HK-2 (cell line): ENCODE data around the gene ADAM10.

Source experiments
- DNase-seq: peaks from one replicate; pipeline ENCODE4 v3.0.0-alpha.2; 2018; ENCODE audit not compliant: unreplicated experiment

The ADAM10 gene

DNA sequence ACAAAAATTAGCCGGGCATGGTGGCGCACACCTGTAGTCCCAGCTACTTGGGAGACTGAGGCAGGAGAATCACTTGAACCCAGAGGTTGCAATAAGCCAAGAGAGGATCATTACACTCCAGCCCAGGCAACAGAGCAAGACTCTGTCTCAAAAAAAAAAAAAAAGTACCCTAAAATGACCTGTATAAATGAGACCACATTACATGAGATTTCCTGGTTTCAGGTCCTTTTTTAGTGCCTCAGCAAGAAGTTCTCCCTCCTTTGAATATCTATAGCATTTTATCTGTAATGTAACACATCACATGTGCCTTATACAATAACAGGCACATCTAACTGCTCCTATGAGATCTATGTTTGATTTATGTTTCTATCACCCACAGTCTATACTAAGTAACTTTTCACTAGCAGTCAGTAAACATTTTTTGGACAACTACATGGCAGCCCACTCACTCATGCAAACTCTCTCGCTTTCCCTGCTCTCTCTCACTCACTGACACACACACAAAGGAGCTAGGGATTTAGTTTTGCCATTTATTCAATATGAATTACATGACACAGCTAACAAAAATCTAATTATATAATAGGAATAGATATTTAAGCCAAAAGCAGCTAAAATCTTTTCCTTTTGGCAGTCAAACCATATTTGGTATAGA lies 34.1 kb downstream of the ADAM10 start:
- no peak for DNase-seq

DNA sequence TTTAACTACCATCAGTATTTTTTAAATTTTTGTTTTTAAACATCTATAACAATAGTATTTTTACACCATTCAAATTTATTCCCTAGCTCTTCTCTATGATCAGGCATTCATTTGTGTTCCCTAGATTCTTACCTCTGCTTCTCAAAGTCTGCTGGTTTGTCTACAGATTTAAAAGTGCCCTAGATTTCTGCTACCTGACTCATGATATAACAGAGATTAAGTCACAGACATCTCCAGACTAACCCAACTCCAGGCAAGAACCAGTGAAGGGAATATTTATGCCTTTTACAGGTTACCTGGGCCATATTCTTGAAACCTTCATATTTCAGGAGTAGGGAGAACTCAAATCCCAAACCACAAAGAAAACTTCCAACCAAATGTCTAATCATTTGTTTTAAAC lies 38.8 kb downstream of the ADAM10 start:
- no peak for DNase-seq

DNA sequence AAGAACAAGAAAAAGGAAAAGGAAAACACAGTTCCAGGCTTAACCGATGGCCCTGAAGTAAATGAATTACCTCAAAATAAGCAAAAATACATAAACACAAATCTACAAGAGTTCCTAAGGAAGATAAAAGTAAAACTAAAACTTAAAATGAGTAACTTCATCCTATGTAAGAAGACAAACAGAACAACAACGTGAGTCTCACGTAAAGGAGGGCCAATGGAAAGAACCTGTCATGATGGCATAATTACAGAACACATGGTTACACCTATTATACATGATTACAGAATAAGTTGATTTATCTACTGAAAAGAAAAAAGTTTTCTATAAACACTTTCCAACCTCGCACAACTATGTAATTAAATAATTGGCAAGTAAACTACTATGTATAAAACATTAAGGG lies 42.1 kb downstream of the ADAM10 start:
- DNase-seq, result no peak

DNA sequence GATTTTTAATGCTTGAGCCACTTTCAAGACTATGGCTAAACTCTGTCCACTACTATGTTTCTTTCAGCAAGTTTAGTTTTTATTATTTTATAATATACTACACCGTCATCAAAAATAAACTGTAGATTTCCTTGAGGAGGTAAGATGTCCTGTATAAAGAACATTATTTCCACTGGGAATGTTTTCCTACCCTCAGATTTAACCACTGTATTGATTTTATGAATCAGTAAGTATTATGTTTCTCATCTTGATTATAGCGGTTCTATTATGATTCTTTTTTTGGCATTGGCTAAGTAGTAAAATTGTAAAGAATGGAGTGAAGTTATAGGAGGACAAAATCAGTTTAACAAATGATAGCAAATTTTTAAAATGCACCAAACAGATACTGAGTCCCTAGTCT lies 44.4 kb downstream of the ADAM10 start:
- DNase-seq, result no peak

DNA sequence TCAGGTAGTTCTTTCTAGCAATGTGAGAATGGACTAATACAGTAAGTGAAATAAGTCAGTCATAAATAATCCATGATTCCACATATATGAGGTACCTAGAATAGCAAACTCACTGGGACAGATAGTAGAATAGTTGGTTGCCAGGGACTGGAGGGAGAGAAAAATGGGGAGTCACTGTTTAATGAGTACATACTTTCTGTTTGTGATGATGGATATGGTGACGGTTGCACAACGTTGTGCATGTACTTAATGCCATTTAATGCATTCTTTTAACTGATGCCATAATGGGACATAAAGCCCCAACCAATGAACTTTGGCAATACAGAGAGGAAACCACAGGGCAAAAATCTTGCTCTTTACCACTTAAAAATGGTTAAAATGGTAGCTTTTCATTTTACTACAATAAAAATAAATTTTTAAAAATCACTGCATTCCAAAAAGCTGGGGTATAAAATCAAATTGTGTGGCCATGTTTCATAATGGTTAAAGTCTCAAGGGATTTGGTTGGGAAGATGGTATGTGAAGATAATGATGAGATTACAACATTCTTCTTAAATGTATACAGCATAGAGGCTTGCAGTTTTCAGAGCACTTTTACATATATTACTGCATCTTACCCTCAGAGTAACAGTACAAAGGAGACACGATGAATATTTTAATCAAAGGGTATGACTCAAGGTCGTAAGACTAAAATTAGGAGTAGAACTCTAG lies 45.2 kb downstream of the ADAM10 start:
- DNase-seq, result no peak

DNA sequence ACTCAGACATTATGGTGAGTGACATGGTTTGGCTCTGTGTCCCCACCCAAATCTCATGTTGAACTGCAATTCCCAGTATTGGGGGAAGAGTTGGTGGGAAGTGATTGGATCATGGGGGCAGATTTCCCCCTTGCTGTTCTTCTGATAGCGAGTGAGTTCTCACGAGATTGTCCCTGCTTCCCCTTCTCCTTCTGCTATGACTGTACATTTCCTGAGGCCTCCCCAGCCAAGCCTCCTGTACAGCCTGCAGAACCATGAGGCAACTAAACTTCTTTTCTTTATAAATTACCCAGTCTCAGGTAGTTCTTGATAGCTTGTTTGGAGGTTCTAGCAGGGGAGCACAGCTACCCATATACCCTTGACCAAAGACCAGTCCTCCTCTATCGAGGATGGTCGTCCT lies 45.9 kb downstream of the ADAM10 start:
- no peak for DNase-seq

DNA sequence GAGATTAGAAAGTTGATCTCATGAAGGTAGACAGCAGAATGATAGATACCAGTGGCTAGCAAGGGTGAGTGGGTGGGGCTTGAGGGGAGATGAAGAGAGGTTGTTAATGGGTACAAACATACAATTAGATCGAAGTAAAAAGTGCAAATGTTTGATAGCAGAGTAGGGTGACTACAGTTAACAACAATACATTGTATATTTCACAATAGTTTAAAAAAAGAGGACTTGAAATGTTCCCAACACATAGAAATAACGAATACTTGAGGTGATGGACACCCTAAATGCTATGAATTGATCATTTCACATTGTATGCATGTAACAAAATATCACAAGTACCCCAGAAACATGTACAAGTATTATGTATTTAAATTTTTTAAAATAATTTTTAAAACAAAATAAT lies 47.3 kb downstream of the ADAM10 start:
- DNase-seq, result no peak

DNA sequence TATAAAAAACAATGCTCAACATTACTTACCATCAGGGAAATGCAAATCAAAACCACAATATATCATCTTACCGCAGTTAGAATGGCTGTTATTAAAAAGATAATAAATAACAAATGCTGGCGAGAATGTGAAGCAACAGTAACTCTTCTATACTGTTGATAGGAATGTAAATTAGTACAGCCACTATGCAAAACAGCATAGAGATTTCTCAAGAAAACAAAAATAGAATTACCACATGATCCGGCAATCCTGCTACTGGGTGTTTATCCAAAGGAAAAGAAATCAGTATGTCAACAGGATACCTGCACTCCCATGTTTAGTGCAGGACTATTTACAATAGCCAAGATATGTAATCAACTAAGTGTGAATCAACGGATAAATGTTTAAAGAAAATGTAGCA lies 48.1 kb downstream of the ADAM10 start:
- no peak for DNase-seq

DNA sequence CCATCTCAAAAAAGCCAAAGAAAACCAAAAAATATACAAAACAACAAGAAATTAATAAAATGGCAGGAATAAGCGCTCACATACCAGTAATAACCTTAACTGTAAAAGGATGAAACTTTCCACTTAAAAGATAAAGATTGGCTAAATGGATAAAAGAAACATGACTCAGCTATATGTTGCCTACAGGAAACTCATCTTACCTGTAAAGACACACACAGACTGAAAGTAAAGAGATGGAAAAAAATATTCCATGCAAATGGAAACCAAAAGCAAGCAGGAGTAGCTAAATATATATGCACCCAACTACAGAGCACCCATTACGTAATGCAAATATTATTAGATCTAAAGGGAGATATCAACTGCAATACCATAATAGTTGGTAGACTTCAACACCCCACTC lies 49.7 kb downstream of the ADAM10 start:
- no peak for DNase-seq

DNA sequence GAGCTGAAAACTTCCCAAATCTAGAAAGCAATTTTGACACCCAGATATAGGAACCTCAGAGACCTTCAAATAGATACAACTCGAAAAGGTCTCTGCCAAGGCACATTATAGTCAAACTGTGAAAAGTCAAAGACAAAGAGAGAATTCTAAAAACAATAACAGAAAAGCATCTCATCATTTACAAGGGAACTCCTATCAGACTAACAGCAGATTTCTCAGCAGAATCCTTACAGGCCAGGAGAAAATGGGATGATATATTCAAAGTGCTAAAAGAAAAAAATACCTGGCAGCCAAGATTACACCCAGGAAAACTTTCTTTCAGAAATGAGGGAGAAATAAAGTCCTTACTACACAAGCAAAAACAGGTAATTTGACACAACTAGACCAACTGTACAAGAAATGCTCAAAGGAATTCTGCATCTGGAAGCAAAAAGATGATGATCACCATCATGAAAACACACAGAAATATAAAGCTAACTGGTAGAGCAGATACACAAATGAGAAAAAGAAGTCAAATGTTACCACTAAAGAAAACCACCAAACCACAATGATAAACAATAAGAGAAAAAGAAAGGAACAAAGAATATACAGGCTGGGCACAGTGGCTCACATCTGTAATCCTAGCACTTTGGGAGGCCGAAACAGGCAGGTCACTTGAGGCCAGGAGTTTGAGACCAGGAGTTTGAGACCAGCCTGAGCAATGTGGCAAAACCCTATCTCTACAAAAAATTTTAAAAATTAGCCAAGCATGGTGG lies 50.4 kb downstream of the ADAM10 start:
- DNase-seq, result no peak

DNA sequence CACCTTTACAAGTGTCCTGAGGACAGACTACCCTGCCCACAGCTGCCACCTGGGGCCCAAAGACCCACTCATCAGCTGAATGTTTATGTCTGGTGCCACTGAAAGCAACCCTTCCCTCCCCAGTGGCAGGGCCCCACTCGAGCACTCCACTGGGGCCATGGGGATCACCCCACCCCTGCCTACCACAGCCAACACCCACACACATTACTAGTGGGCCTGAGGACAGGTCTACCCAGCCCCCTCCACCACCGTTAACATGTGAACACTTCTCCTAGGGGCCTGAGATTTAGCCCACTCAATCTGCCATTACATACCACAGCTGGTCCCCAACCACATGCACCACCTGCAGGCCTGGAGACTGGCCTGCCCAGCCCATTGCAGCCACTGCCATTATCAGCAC lies 52.3 kb downstream of the ADAM10 start:
- DNase-seq, result no peak

DNA sequence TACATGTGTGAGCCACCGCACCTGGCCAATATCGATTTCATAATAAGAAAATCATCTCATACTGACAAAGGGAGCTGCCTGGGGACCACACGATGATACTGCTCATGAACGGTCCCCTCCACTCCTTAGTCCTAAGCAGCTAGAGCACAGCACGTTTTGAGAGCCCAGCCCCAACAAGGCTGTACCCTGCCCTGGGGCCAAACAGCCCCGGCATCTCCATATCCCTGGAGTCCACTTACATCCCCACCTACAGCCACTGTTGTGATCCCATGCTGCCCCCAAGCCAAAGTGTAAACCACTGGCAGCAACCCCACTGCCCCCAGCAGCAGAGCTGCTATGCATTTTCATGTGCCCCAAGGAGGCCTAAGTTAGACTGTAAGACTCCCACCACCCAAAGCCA lies 52.8 kb downstream of the ADAM10 start:
- DNase-seq, result no peak

DNA sequence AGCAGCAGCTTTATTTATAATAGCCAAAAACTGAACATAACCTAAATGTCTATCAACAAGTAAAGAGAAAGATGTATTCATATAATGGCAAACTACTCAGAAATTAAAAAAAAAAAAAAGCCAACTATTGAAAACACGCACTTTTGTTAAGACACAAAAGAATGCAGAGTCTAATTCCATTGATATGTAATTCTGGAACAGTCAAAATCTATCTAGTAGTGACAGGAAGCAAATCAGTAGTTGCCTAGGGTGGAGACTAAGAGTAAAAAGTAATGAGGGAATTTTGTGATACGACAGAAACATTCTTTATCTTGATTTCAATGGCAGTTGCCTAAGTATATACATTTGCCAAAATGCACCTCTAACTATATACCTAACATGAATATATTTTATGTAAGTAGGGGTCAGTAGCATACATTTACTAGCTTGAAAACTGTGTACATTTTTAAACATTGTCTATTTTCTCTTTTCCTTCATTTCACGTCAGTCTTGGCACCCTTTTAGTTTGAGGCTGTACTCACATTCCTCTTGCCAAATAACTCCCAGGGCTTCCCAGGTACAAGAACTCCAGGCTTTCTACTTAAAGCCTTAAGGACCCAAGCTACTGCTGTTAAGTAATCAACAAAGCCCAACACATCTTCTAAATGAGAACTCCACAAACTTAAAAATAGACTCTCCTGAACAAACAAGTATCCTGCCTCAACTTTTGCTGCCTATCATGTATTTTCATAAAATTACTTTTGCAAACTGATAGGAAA lies 54.7 kb downstream of the ADAM10 start:
- no peak for DNase-seq

DNA sequence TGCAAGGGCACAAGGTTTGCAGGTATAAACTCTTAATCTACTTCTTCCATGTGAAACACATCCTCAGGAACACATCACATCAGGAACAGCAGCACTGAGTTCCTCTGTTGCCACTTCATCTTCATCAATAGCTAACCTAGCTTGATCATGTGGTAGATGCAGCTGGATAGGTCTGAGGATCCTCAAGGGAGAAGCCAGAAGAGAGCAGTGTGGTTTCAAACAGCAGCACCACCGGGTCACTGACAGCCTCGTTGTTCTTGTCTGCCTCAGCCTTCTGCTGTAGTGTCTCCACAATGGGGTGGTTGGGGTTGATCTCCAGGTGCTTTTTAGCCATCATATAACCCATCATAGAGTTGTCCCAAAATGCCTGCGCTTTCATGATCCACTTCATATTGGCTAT lies 58.8 kb downstream of the ADAM10 start:
- DNase-seq, result no peak

DNA sequence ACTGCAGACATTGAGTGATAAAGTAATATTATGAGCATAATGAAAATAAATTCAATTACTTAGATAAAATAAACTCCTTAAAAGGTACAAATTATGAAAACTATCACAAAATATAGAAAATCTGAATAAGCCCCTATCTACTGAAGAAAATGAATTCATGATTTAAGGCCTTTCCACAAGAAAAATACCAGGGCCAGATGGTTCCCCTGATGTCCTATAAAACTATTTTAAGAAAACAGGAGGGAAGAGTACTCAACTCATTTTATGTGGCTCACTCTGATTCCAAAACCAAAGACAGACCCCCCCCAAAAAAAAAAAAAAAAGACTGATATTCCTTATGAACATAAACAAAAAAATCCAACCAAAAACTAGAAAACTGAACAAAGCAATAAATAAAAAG lies 59.9 kb downstream of the ADAM10 start:
- DNase-seq, result no peak

DNA sequence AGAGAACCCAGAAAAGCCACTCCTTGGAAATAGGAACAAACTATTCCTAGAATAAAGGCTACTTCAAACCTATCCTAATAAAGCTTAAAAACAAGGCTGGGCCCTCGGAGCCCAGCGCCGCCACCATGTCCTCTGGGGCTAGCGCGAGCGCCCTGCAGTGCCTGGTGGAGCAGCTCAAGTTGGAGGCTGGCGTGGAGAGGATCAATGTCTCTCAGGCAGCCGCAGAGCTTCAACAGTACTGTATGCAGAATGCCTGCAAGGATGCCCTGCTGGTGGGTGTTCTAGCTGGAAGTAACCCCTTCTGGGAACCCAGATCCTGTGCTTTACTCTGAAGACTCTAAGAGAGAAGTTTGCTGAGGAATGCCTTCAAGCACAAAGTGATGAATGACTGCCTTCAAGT lies 63.2 kb downstream of the ADAM10 start:
- DNase-seq, result no peak

DNA sequence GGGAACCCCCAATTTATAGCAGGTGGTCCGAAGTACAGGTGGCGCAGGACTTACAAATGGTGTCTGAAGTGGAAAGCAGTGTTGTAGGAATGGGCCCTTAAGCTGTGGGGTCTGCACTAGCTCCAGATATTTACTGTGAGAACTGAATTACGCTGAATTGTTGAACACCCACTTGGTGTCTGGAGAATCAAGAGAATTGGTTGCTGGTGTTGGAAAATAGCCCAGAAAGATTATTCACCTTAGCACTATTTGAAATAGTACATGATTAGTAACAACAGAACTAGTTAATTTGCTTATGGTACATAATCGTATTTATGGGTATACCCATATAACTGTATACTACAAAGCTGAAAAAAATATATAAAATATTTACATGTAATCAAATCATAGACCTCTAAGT lies 64.8 kb downstream of the ADAM10 start:
- DNase-seq, result no peak

DNA sequence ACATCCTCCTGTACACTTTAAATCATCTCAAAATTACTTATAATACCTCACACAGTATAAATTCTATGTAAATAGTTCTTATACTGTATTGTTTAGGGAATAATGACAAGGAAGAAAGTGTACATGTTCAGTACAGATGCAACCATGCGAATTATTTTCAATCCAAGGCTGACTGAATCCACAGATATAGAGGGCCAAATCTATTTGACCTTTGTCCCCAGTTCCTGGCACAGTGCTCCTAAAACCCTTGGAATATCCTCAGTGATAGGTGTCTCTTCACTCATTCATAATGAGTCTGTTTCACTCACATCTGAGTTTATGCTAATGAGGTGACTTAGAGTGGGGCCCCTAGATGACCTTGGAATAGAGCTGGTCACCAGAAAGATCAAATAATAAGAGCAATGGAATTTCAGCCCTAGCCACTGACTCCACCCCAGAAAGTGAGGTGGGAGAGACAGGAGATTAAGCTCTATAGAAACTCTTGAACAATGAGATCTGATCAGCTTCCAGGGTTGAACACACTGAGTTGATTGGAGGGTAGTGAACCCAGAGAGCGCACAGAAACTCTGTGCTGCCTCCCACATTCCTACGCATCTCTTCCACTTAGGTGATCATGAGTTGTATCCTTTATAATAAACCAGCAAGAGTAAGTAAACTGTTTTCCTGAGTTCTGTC lies 65.3 kb downstream of the ADAM10 start:
- no peak for DNase-seq

DNA sequence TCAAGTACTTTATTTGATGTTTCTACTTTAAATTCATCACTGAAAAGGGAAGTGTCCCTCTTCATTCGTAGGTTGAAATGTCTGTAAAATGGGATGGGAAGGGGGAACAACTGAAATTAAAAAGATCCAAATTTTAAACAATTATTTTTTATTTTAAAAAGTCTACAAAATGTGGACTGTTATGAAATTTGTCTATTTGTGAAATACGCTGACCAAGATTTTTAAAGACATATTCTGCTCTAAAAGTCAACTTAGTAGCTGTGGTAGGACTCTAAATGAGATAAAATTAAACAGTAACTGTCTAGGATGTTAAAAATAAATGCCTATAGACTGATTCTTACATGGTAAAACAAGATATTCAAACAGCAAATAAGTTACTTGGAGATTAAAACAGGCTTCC lies 67.3 kb downstream of the ADAM10 start:
- DNase-seq, result no peak

DNA sequence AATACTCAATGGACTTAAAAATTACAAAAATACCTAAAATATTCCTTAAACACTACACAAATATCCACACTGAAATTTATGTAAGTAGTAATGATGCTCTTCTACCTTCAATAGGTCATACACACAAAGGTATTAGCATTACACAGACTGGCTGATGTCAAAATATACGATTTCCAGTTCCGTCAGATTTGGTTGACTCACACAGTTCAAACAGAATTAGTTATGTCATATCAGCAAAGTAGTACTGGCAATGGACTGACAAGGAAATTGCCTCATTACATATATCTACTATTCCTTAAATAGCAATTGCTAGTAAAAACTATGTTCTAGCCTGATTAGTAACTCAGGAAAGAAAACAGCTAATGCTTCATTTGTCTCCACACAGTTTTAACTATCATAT lies 70.8 kb downstream of the ADAM10 start:
- DNase-seq, result no peak

DNA sequence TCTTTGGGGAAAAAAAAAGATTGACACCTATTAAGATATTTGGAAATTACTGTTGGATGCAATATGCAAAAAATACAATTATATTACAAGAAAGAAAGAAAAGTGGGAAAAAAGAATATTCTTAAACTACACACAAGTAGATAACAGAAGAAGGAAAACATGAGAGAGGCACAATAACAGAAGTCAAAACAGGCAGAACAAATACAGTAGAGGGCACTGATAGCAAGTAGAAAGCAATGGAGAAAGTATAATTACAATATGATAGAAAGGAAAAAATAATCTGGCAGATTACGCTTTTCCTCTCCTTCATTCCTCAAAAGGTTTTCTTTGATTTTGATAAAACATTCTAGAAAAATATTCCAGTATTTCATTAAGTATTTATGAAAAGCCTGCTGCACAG lies 72.1 kb downstream of the ADAM10 start:
- no peak for DNase-seq

DNA sequence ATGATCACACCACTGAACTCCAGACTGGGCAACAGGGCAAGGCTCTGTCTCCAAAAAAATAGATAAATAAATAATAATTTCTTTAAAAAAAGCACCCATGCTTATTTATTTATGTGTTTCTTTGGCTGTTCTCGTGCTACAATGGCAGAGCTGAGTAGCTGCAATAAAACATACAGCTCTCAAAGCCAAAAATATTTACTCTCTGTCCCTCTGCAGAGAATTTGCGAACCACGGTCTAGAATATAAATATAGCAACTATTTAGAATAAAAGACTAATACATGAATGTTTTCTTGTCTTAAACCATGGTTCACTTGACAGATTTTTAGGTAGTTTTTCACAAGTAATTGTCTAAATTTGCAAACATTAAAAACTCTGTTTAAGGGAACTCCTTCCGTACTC lies 72.7 kb downstream of the ADAM10 start:
- DNase-seq, result no peak
